22Rv1 (cell line): ENCODE measurements around the gene APC2.
"Not testable (repeated sequence)": the region's sequence is repeated elsewhere in the genome, so short reads cannot be mapped to it uniquely, and the experiment has no call there.

ENCODE experiments used
- ZFX ChIP-seq: fragments of 450-650 bp; IDR thresholded peaks from 2 replicates; pipeline ENCODE4 v1.6.1; 2017; ENCODE audit warnings: antibody characterized with exemption, borderline replicate concordance
- TF ChIP-seq, protein P1 (sequence below): fragments of 450-650 bp; IDR thresholded peaks from 2 replicates; pipeline ENCODE4 v1.5.1; 2017; ENCODE audit warnings: mild to moderate bottlenecking

- TF ChIP-seq, protein P1, sequence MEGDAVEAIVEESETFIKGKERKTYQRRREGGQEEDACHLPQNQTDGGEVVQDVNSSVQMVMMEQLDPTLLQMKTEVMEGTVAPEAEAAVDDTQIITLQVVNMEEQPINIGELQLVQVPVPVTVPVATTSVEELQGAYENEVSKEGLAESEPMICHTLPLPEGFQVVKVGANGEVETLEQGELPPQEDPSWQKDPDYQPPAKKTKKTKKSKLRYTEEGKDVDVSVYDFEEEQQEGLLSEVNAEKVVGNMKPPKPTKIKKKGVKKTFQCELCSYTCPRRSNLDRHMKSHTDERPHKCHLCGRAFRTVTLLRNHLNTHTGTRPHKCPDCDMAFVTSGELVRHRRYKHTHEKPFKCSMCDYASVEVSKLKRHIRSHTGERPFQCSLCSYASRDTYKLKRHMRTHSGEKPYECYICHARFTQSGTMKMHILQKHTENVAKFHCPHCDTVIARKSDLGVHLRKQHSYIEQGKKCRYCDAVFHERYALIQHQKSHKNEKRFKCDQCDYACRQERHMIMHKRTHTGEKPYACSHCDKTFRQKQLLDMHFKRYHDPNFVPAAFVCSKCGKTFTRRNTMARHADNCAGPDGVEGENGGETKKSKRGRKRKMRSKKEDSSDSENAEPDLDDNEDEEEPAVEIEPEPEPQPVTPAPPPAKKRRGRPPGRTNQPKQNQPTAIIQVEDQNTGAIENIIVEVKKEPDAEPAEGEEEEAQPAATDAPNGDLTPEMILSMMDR, result not testable (repeated sequence)
- TF ChIP-seq ZFX, result not testable (repeated sequence)
Observed at GRCh38 chr19:1420085-1420484, 29.8 kb upstream of the APC2 start.
